WTC11 (cell line): Measurements from ENCODE around the gene HDHD5. TPM values are rescaled to one million over a fixed set of nuclear protein-coding genes. Genes with fewer than 3 reads are reported as not detected.

Experiments
- ATF1 ChIP-seq: sonication (generic); formaldehyde crosslinking; IDR thresholded peaks from 2 replicates; pipeline ENCODE4 v1.8.1; 2023; ENCODE audit warnings: mild to moderate bottlenecking, moderate library complexity, missing genetic modification reagents
- CREM ChIP-seq: sonication (generic); formaldehyde crosslinking; IDR thresholded peaks from 2 replicates; pipeline ENCODE4 v1.8.1; 2022; ENCODE audit warnings: mild to moderate bottlenecking, missing genetic modification reagents, moderate library complexity
- ETV6 ChIP-seq: sonication (generic); formaldehyde crosslinking; IDR thresholded peaks from 2 replicates; pipeline ENCODE4 v1.8.1; 2022; ENCODE audit warnings: mild to moderate bottlenecking, missing genetic modification reagents
- GTF2I ChIP-seq: fragments of 250-450 bp; sonication (Bioruptor Pico); conservative IDR thresholded peaks from 2 replicates; pipeline ENCODE4 v1.4.0; 2021; ENCODE audit warnings: mild to moderate bottlenecking
- JUN ChIP-seq: sonication (generic); formaldehyde crosslinking; IDR thresholded peaks from 2 replicates; pipeline ENCODE4 v1.8.0; 2023; ENCODE audit warnings: mild to moderate bottlenecking, missing genetic modification reagents
- MYBL2 ChIP-seq: sonication (generic); formaldehyde crosslinking; IDR thresholded peaks from 2 replicates; pipeline ENCODE4 v1.8.1; 2023; ENCODE audit warnings: mild to moderate bottlenecking, moderate library complexity, missing genetic modification reagents
- NFATC4 ChIP-seq: fragments of 250-450 bp; sonication (Bioruptor Pico); IDR thresholded peaks from 2 replicates; pipeline ENCODE4 v1.9.0; 2021; ENCODE audit warnings: mild to moderate bottlenecking
- NR3C1 ChIP-seq: sonication (generic); formaldehyde crosslinking; conservative IDR thresholded peaks from 2 replicates; pipeline ENCODE4 v1.8.1; 2023; ENCODE audit warnings: low read depth, mild to moderate bottlenecking, missing genetic modification reagents
- SOX15 ChIP-seq: fragments of 250-450 bp; sonication (Bioruptor Pico); IDR thresholded peaks from 2 replicates; pipeline ENCODE4 v1.9.0; 2021; ENCODE audit warnings: mild to moderate bottlenecking
- SP1 ChIP-seq: sonication (generic); formaldehyde crosslinking; conservative IDR thresholded peaks from 2 replicates; pipeline ENCODE4 v1.8.1; 2022; ENCODE audit warnings: missing genetic modification reagents
- ZNF219 ChIP-seq: sonication (generic); formaldehyde crosslinking; IDR thresholded peaks from 2 replicates; pipeline ENCODE4 v1.8.0; 2023; ENCODE audit warnings: missing genetic modification reagents, mild to moderate bottlenecking, borderline replicate concordance
- ZNF263 ChIP-seq: sonication (generic); formaldehyde crosslinking; IDR thresholded peaks from 2 replicates; pipeline ENCODE4 v1.8.1; 2022; ENCODE audit warnings: low read depth, mild to moderate bottlenecking, moderate library complexity, missing genetic modification reagents
- total RNA-seq: library from RNA; stranded (reverse); gene quantifications from 3 replicates; pipeline ENCODE4 v1.2.3, GENCODE V29; 2021
- TF ChIP-seq, protein P1 (sequence below): fragments of 250-450 bp; sonication (Bioruptor Pico); IDR thresholded peaks from 2 replicates; pipeline ENCODE4 v1.9.0; 2021; ENCODE audit warnings: mild to moderate bottlenecking, borderline replicate concordance
- TF ChIP-seq, protein P2 (sequence below): sonication (generic); formaldehyde crosslinking; IDR thresholded peaks from 2 replicates; pipeline ENCODE4 v1.8.1; 2023; ENCODE audit warnings: mild to moderate bottlenecking, missing genetic modification reagents
- TF ChIP-seq, protein P3 (sequence below): sonication (generic); formaldehyde crosslinking; IDR thresholded peaks from 2 replicates; pipeline ENCODE4 v1.8.1; 2022; ENCODE audit warnings: low read depth, mild to moderate bottlenecking, moderate library complexity, missing genetic modification reagents, borderline replicate concordance
- TF ChIP-seq, protein P4 (sequence below): fragments of 250-450 bp; sonication (Bioruptor Pico); IDR thresholded peaks from 2 replicates; pipeline ENCODE4 v1.9.0; 2021; ENCODE audit warnings: mild to moderate bottlenecking
- TF ChIP-seq, protein P5 (sequence below): sonication (generic); formaldehyde crosslinking; IDR thresholded peaks from 2 replicates; pipeline ENCODE4 v1.8.1; 2023; ENCODE audit warnings: mild to moderate bottlenecking, missing genetic modification reagents
- TF ChIP-seq, protein P6 (sequence below): sonication (generic); formaldehyde crosslinking; IDR thresholded peaks from 2 replicates; pipeline ENCODE4 v1.8.1; 2023; ENCODE audit warnings: mild to moderate bottlenecking, missing genetic modification reagents, moderate library complexity
- TF ChIP-seq, protein P7 (sequence below): fragments of 250-450 bp; sonication (Bioruptor Pico); IDR thresholded peaks from 2 replicates; pipeline ENCODE4 v2.1.2; 2022; ENCODE audit warnings: mild to moderate bottlenecking, moderate library complexity
- TF ChIP-seq, protein P8 (sequence below): sonication (generic); formaldehyde crosslinking; conservative IDR thresholded peaks from 2 replicates; pipeline ENCODE4 v1.8.1; 2023; ENCODE audit warnings: mild to moderate bottlenecking, low read depth, missing genetic modification reagents, moderate library complexity

HDHD5 gene
- total RNA-seq, 1 experiment from 2014 or later = 84.0 TPM

DNA sequence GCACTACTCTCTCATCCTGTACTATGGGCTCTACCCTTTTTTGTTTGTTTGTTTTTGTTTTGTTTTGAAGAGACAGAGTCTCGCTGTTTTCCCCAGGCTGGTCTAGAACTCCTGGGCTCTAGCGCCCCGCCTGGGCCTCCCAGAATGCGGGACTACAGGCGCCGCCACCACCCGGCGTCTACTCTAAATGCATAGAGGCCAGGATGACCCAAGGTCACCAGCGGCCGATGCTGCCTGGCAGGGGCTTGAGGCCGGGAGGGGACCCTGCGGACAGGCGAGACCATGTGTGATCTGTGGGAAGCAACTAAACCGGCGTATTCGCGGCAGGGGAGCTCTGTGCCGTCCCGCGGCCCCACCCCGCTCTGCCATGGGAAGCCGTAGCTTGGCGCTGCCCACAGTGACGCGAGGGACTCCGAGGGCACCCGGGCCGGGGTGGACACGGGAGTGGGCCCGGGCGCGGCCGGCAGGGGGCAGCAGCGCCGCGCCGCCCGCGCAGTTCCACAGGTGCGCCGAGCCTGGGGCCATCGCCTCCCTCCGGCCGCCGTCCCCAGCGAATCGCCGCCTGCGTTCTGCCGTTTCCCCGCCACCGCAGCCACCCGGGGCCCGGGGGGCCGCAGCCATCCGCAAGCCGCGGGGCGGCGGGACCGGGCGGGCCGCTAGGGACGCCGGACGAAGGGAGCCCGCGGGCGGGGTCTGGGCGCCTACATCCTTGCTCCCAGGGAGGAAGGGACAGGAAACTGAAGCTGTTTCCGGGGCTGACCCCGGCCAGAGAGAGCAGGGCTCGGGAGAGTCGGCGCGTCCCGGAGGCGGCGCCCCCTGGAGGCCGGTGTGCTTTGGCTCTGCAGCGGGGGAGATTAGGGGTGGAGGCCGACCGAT lies 12.3 kb upstream of the HDHD5 start (continued):
- TF ChIP-seq JUN (CRISPR knock-in tag) (no peak), SP1 (CRISPR knock-in tag) (0 out of 2 replicates have a peak, but pooled peaks have one; percentile 25), NFATC4 (no peak), MYBL2 (no peak), ZNF263 (no peak), GTF2I (CRISPR knock-in tag) (no peak), NR3C1 (no peak; the same call in 1 of the 2 replicates), ATF1 (CRISPR knock-in tag) (no peak), ETV6 (CRISPR knock-in tag) (peak; percentile 66; the same call in 1 of the 2 replicates), CREM (0 out of 2 replicates have a peak, but pooled peaks have one; percentile 14), SOX15 (no peak), ZNF219 (CRISPR knock-in tag) (no peak)
- TF ChIP-seq, protein P1, sequence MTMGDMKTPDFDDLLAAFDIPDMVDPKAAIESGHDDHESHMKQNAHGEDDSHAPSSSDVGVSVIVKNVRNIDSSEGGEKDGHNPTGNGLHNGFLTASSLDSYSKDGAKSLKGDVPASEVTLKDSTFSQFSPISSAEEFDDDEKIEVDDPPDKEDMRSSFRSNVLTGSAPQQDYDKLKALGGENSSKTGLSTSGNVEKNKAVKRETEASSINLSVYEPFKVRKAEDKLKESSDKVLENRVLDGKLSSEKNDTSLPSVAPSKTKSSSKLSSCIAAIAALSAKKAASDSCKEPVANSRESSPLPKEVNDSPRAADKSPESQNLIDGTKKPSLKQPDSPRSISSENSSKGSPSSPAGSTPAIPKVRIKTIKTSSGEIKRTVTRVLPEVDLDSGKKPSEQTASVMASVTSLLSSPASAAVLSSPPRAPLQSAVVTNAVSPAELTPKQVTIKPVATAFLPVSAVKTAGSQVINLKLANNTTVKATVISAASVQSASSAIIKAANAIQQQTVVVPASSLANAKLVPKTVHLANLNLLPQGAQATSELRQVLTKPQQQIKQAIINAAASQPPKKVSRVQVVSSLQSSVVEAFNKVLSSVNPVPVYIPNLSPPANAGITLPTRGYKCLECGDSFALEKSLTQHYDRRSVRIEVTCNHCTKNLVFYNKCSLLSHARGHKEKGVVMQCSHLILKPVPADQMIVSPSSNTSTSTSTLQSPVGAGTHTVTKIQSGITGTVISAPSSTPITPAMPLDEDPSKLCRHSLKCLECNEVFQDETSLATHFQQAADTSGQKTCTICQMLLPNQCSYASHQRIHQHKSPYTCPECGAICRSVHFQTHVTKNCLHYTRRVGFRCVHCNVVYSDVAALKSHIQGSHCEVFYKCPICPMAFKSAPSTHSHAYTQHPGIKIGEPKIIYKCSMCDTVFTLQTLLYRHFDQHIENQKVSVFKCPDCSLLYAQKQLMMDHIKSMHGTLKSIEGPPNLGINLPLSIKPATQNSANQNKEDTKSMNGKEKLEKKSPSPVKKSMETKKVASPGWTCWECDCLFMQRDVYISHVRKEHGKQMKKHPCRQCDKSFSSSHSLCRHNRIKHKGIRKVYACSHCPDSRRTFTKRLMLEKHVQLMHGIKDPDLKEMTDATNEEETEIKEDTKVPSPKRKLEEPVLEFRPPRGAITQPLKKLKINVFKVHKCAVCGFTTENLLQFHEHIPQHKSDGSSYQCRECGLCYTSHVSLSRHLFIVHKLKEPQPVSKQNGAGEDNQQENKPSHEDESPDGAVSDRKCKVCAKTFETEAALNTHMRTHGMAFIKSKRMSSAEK (CRISPR knock-in tag) = no peak
- TF ChIP-seq, protein P2, sequence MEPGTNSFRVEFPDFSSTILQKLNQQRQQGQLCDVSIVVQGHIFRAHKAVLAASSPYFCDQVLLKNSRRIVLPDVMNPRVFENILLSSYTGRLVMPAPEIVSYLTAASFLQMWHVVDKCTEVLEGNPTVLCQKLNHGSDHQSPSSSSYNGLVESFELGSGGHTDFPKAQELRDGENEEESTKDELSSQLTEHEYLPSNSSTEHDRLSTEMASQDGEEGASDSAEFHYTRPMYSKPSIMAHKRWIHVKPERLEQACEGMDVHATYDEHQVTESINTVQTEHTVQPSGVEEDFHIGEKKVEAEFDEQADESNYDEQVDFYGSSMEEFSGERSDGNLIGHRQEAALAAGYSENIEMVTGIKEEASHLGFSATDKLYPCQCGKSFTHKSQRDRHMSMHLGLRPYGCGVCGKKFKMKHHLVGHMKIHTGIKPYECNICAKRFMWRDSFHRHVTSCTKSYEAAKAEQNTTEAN = no peak
- TF ChIP-seq, protein P3, sequence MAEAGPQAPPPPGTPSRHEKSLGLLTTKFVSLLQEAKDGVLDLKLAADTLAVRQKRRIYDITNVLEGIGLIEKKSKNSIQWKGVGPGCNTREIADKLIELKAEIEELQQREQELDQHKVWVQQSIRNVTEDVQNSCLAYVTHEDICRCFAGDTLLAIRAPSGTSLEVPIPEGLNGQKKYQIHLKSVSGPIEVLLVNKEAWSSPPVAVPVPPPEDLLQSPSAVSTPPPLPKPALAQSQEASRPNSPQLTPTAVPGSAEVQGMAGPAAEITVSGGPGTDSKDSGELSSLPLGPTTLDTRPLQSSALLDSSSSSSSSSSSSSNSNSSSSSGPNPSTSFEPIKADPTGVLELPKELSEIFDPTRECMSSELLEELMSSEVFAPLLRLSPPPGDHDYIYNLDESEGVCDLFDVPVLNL (CRISPR knock-in tag) = 0 out of 2 replicates have a peak, but pooled peaks have one; percentile 19
- TF ChIP-seq, protein P4, sequence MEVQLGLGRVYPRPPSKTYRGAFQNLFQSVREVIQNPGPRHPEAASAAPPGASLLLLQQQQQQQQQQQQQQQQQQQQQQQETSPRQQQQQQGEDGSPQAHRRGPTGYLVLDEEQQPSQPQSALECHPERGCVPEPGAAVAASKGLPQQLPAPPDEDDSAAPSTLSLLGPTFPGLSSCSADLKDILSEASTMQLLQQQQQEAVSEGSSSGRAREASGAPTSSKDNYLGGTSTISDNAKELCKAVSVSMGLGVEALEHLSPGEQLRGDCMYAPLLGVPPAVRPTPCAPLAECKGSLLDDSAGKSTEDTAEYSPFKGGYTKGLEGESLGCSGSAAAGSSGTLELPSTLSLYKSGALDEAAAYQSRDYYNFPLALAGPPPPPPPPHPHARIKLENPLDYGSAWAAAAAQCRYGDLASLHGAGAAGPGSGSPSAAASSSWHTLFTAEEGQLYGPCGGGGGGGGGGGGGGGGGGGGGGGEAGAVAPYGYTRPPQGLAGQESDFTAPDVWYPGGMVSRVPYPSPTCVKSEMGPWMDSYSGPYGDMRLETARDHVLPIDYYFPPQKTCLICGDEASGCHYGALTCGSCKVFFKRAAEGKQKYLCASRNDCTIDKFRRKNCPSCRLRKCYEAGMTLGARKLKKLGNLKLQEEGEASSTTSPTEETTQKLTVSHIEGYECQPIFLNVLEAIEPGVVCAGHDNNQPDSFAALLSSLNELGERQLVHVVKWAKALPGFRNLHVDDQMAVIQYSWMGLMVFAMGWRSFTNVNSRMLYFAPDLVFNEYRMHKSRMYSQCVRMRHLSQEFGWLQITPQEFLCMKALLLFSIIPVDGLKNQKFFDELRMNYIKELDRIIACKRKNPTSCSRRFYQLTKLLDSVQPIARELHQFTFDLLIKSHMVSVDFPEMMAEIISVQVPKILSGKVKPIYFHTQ (CRISPR knock-in tag) = no peak
- TF ChIP-seq, protein P5, sequence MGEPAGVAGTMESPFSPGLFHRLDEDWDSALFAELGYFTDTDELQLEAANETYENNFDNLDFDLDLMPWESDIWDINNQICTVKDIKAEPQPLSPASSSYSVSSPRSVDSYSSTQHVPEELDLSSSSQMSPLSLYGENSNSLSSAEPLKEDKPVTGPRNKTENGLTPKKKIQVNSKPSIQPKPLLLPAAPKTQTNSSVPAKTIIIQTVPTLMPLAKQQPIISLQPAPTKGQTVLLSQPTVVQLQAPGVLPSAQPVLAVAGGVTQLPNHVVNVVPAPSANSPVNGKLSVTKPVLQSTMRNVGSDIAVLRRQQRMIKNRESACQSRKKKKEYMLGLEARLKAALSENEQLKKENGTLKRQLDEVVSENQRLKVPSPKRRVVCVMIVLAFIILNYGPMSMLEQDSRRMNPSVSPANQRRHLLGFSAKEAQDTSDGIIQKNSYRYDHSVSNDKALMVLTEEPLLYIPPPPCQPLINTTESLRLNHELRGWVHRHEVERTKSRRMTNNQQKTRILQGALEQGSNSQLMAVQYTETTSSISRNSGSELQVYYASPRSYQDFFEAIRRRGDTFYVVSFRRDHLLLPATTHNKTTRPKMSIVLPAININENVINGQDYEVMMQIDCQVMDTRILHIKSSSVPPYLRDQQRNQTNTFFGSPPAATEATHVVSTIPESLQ = no peak
- TF ChIP-seq, protein P6, sequence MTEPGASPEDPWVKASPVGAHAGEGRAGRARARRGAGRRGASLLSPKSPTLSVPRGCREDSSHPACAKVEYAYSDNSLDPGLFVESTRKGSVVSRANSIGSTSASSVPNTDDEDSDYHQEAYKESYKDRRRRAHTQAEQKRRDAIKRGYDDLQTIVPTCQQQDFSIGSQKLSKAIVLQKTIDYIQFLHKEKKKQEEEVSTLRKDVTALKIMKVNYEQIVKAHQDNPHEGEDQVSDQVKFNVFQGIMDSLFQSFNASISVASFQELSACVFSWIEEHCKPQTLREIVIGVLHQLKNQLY (CRISPR knock-in tag) = no peak
- TF ChIP-seq, protein P7, sequence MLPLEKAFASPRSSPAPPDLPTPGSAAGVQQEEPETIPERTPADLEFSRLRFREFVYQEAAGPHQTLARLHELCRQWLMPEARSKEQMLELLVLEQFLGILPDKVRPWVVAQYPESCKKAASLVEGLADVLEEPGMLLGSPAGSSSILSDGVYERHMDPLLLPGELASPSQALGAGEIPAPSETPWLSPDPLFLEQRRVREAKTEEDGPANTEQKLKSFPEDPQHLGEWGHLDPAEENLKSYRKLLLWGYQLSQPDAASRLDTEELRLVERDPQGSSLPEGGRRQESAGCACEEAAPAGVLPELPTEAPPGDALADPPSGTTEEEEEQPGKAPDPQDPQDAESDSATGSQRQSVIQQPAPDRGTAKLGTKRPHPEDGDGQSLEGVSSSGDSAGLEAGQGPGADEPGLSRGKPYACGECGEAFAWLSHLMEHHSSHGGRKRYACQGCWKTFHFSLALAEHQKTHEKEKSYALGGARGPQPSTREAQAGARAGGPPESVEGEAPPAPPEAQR (CRISPR knock-in tag) = no peak
- TF ChIP-seq, protein P8, sequence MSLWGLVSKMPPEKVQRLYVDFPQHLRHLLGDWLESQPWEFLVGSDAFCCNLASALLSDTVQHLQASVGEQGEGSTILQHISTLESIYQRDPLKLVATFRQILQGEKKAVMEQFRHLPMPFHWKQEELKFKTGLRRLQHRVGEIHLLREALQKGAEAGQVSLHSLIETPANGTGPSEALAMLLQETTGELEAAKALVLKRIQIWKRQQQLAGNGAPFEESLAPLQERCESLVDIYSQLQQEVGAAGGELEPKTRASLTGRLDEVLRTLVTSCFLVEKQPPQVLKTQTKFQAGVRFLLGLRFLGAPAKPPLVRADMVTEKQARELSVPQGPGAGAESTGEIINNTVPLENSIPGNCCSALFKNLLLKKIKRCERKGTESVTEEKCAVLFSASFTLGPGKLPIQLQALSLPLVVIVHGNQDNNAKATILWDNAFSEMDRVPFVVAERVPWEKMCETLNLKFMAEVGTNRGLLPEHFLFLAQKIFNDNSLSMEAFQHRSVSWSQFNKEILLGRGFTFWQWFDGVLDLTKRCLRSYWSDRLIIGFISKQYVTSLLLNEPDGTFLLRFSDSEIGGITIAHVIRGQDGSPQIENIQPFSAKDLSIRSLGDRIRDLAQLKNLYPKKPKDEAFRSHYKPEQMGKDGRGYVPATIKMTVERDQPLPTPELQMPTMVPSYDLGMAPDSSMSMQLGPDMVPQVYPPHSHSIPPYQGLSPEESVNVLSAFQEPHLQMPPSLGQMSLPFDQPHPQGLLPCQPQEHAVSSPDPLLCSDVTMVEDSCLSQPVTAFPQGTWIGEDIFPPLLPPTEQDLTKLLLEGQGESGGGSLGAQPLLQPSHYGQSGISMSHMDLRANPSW = 0 out of 2 replicates have a peak, but pooled peaks have one; percentile 33
